SK-MEL-5 (cell line): ENCODE results near the gene PRSS37. TPM values are rescaled to one million over a fixed set of nuclear protein-coding genes. Genes with fewer than 3 reads are reported as not detected.
"Not testable (repeated sequence)": the region's sequence is repeated elsewhere in the genome, so short reads cannot be mapped to it uniquely, and the experiment has no call there.

Source experiments
- DNase-seq: peaks from one replicate; pipeline ENCODE4 v3.0.0-alpha.2; 2016; ENCODE audit warnings: low read depth, low spot score
- in situ Hi-C: cut with HindIII; loops from 2 replicates; pipeline ENCODE4 v1.10.0; 2016; ENCODE audit warnings: low sequenced_read_pairs, high pct_unique_total_duplicates, low pct_unique_long_range_greater_than_20kb
- total RNA-seq: library from RNA; depleted of rRNA; stranded (reverse); fragments of >200 nt; shearing (Covaris generic); gene quantifications from 2 replicates; pipeline ENCODE4 v1.2.3, GENCODE V29; 2014; rRNA removed

The PRSS37 gene
- total RNA-seq, 1 experiment from 2014 or later, result 0.13 TPM

DNA sequence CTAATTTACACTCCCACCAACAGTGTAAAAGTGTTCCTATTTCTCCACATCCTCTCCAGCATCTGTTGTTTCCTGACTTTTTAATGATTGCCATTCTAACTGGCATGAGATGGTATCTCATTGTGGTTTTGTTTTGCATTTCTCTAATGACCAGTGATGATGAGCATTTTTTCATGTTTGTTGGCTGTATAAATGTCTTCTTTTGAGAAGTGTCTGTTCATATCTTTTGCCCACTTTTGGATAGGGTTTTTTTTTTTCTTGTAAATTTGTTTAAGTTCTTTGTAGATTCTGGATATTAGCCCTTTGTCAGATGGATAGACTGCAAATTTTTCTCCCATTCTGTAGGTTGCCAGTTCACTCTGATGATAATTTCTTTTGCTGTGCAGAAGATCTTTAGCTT is 18.9 kb downstream of the PRSS37 start:
- DNase-seq, in situ Hi-C loops: not testable (repeated sequence)

DNA sequence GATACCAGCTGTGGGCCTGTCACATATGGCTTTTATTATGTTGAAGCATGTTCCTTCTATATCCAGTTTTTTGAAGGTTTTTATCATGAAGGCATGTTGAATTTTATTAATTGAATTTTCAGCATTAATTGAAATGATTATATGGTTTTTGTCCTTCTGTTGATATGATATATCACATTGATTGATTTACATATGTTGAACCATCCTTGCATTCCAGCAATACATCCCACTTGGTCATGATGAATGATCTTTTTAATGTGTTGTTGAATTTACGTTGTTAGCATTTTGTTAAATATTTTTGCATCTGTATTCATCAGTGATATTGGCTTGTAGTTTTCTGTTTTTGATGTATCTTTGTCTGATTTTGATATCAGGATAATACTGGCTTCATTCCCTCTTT is 21.2 kb downstream of the PRSS37 start:
- in situ Hi-C loops, result no loop called here

DNA sequence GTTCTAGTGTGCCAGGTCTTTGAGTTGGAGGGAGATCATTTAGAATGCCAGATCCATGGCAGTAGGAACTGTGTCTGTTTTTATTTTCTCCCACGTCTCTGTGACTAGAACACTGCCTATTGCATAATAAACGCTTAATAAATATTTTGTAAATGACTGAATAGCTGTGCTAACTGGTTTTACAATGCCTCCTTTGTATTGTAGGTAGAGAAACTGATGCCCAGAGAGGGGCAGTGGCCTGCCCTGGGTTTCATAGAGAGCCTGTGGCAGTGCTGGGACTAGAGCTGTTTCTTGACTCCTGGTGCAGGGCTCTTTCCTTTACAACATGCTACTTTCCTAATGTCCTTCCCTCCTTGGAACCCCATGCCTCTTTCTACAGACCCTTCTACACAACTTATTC is 48.8 kb downstream of the PRSS37 start:
- in situ Hi-C loops, result no loop called here
- peak; percentile 42 for DNase-seq

More for the DNA sequence above, 21.2 kb downstream of the PRSS37 start:
- no peak for DNase-seq

DNA sequence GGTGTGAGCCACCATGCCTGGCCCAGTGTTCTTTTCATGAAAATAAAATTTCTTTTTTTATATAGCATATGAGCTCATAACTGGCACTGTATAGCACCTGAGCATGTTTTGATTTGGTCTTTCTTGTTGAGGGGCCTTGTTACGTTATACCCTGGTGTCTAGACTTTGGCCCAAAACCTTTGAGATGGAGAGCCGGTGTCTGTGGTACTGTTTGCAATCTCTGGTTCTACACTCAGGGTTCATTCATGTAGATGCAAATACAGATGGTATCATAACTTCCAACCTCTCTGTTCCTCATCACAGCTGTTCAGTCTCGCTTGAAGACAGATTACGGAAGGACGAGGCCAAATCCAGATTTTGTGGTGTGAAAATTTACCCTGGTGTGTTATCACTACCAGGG is 51.4 kb downstream of the PRSS37 start, which contains the start of gene TAS2R5:
Gene TAS2R5, plus strand, starts transcription at position 301 of the 400 bp plus-strand sequence. CDS start 145 bp downstream, outside the sequence.
- in situ Hi-C loops, result no loop called here

DNA sequence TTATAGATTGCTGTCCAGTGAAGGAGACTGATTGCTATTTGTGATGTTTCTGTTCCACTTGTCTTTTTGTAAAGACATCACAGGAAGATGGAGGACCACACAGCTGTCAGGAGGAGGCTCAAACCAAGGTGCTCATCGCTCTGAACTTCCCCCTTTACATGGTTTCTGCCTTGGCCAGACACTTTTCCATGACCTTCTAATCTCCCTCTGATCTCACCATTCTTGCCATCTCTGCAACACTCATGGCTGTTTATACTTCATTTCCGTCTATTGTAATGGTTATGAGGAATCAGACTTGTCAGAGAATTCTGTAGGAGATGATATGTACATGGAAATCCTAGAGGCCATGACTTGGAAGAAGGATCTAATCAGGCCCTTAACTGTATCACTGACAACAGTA is 53.0 kb downstream of the PRSS37 start:
- DNase-seq, result no peak
- in situ Hi-C loops, result no loop called here

More for the DNA sequence above, 51.4 kb downstream of the PRSS37 start, which contains the start of gene TAS2R5:
- no peak for DNase-seq

Other genes starting within 250 kb of the PRSS37 start
- 15.2 and 16.6 TPM in 2 replicates for gene DENND11, start 139.3 kb downstream of the PRSS37 start, total RNA-seq
- not detected in 2 replicates for gene WEE2, start 133.1 kb downstream of the PRSS37 start, total RNA-seq
- gene SSBP1, start 103.1 kb downstream of the PRSS37 start, total RNA-seq, result 332 and 364 TPM in 2 replicates
- 0.40 and 0.87 TPM in 2 replicates for gene TAS2R3, start 77.4 kb downstream of the PRSS37 start, total RNA-seq
- 0.08 and 0.32 TPM in 2 replicates for gene TAS2R4, start 64.8 kb downstream of the PRSS37 start, total RNA-seq
- gene TAS2R5, start 51.3 kb downstream of the PRSS37 start, total RNA-seq, result 0.26 and 0.51 TPM in 2 replicates
- not detected in 2 replicates for gene OR9A4, start 74.9 kb upstream of the PRSS37 start, total RNA-seq
- not detected in 2 replicates for gene CLEC5A, start 105.5 kb upstream of the PRSS37 start, total RNA-seq
- not detected in 2 replicates for gene TAS2R38, start 132.3 kb upstream of the PRSS37 start, total RNA-seq
- gene MGAM, start 154.4 kb upstream of the PRSS37 start, total RNA-seq, result 0.16 TPM in 1 of 2 replicates, not detected in the other